ENCODE measurements around the gene TRIM25.

Gene TRIM25

DNA sequence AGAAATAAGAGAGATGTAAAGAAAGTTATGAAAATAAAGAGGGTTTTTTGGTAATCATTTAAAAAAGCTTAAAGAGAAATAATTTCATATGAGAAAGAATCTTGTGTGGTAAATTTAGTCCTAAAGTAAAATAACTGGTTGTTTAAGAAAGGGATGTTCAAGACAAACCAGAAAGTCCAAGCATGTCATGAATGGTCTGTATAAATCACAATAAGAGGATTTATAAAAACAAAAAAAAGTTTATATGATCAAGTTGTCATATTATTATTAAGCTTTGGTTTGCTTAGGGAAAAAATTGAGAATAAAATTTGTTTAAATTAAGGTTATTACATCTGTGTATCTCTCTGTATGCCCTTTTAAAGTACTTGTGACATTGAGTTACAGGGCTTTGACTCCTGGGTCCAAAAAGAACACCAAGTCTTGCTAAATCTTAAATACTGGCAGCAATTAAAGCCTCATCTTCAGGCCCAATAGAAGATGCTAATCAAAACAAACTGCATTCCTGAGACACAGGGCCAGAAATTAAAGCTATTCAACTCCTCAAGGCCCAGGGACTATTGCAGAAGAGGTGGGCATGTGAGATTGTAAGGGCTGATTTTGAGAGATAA lies 15.6 kb upstream of the TRIM25 start:
- DNase-seq (ENCODE audit: extremely low spot score) = no peak
- TF ChIP-seq CTCF (IDR thresholded peaks at IDR 0.05; ENCODE audit: control extremely low read depth, extremely low read depth, low read depth, missing control alignments) = no peak
- ChIA-PET CTCF (interaction anchor here (2.4 to 2.5 kb wide), 2 partner anchors 10 to 110 kb away, joined by 8 to 10 read pairs; no protein-coding TSS in a partner anchor), POLR2A (interaction anchor here (0.7 kb wide), 1 partner anchor 60 kb away, joined by 3 read pairs; no protein-coding TSS in a partner anchor)

GRCh38 chr17:56928586-56928985 lies 14.7 kb upstream of the TRIM25 start:
- TF ChIP-seq CTCF (IDR thresholded peaks at IDR 0.05; ENCODE audit: control extremely low read depth, extremely low read depth, low read depth, missing control alignments) = no peak
- ChIA-PET POLR2A (no interaction called here), CTCF (interaction anchor here (1.2 to 2.4 kb wide), 2 partner anchors 11 to 109 kb away, joined by 3 to 8 read pairs; no protein-coding TSS in a partner anchor)
- no peak for DNase-seq (ENCODE audit: extremely low spot score)

- CTCF ChIA-PET = interaction anchor here (2.3 kb wide), 1 partner anchor 13 kb away, joined by 5 read pairs; no protein-coding TSS in a partner anchor
- POLR2A ChIA-PET = no interaction called here
Measured at GRCh38 chr17:56926704-56927103, 12.9 kb upstream of the TRIM25 start.

GRCh38 chr17:56926270-56926669 lies 12.4 kb upstream of the TRIM25 start:
- TF ChIP-seq CTCF (IDR thresholded peaks at IDR 0.05; ENCODE audit: control extremely low read depth, extremely low read depth, low read depth, missing control alignments) = no peak
- no peak for DNase-seq (ENCODE audit: extremely low spot score)
- ChIA-PET POLR2A (interaction anchor here (0.7 kb wide), 1 partner anchor 12 kb away, joined by 9 read pairs; the partner anchor contains the start of gene TRIM25), CTCF (interaction anchor here (2.3 kb wide), 1 partner anchor 13 kb away, joined by 5 read pairs; no protein-coding TSS in a partner anchor)

More at GRCh38 chr17:56926704-56927103, 12.9 kb upstream of the TRIM25 start:
- no peak for DNase-seq (ENCODE audit: extremely low spot score)
- no peak for TF ChIP-seq CTCF (IDR thresholded peaks at IDR 0.05; ENCODE audit: control extremely low read depth, extremely low read depth, low read depth, missing control alignments)

- CTCF ChIA-PET = interaction anchor here (1.2 to 3.1 kb wide), 4 partner anchors 11 to 105 kb away, joined by 3 to 15 read pairs (median 6); no protein-coding TSS in a partner anchor
- POLR2A ChIA-PET = no interaction called here
- TF ChIP-seq CTCF (IDR thresholded peaks at IDR 0.05; ENCODE audit: control extremely low read depth, extremely low read depth, low read depth, missing control alignments) = no peak
Measured at GRCh38 chr17:56925088-56925487, 11.2 kb upstream of the TRIM25 start.

GRCh38 chr17:56919717-56920116 lies 5.9 kb upstream of the TRIM25 start:
- ChIA-PET CTCF (interaction anchor here (0.9 to 1.0 kb wide), 2 partner anchors 22 to 47 kb away, joined by 3 read pairs; no protein-coding TSS in a partner anchor), POLR2A (no interaction called here)
- no peak for DNase-seq (ENCODE audit: extremely low spot score)
- no peak for TF ChIP-seq CTCF (IDR thresholded peaks at IDR 0.05; ENCODE audit: control extremely low read depth, extremely low read depth, low read depth, missing control alignments)

More at GRCh38 chr17:56925088-56925487, 11.2 kb upstream of the TRIM25 start:
- DNase-seq (ENCODE audit: extremely low spot score) = no peak

All from GM10248 (cell line).